KMS-11 (cell line): ENCODE measurements around the gene CA12.

Experiments used
- H2AFZ ChIP-seq: fragments of 200-600 bp; sonication (generic); 2 replicates; pipeline ENCODE4 v1.6.1; 2016; ENCODE audit warnings: antibody characterized with exemption, mixed run types, low read depth
- H3K27ac ChIP-seq: fragments of 200-600 bp; sonication (generic); 2 replicates; pipeline ENCODE4 v1.6.1; 2016; ENCODE audit warnings: mild to moderate bottlenecking, mixed run types
- H3K27me3 ChIP-seq: fragments of 200-600 bp; sonication (generic); 2 replicates; pipeline ENCODE4 v1.6.1; 2017; ENCODE audit warnings: mild to moderate bottlenecking, low read depth, mixed run types, moderate library complexity; ENCODE audit not compliant: insufficient read depth
- H3K36me3 ChIP-seq: fragments of 200-600 bp; sonication (generic); 2 replicates; pipeline ENCODE4 v1.6.1; 2017; ENCODE audit warnings: mild to moderate bottlenecking, mixed run types; ENCODE audit not compliant: insufficient read depth
- H3K4me1 ChIP-seq: fragments of 200-600 bp; sonication (generic); 2 replicates; pipeline ENCODE4 v1.6.1; 2016; ENCODE audit warnings: mild to moderate bottlenecking, low read depth, mixed run types; ENCODE audit not compliant: poor library complexity, severe bottlenecking
- H3K4me2 ChIP-seq: fragments of 200-600 bp; sonication (generic); 2 replicates; pipeline ENCODE4 v1.7.0; 2016; ENCODE audit warnings: mild to moderate bottlenecking, mixed run types
- H3K4me3 ChIP-seq: fragments of 200-600 bp; sonication (generic); IDR thresholded peaks from 2 replicates; pipeline ENCODE4 v1.6.1; 2017; ENCODE audit warnings: low read depth, low read length, mixed read lengths; ENCODE audit not compliant: insufficient read depth
- H3K79me2 ChIP-seq: fragments of 200-600 bp; sonication (generic); 2 replicates; pipeline ENCODE4 v1.6.1; 2016; ENCODE audit warnings: low read depth, mixed run types; ENCODE audit not compliant: insufficient read depth
- H3K9ac ChIP-seq: fragments of 200-600 bp; sonication (generic); 2 replicates; pipeline ENCODE4 v1.6.1; 2016; ENCODE audit warnings: mild to moderate bottlenecking, mixed run types
- H4K20me1 ChIP-seq: fragments of 200-600 bp; sonication (generic); 2 replicates; pipeline ENCODE4 v1.6.1; 2016; ENCODE audit warnings: mild to moderate bottlenecking, mixed run types; ENCODE audit not compliant: insufficient read depth
- CTCF ChIP-seq: fragments of 200-600 bp; sonication (generic); conservative IDR thresholded peaks from 2 replicates; pipeline ENCODE4 v1.6.1; 2017; ENCODE audit warnings: low read depth, mild to moderate bottlenecking, antibody characterized with exemption, low read length, moderate library complexity, mixed read lengths

Gene CA12

GRCh38 chr15:63409179-63409578 is 27.5 kb upstream of the CA12 start:
- Histone ChIP-seq H4K20me1 (no peaks in the 10 kb centered on the region), H3K36me3 (no peaks in the 10 kb centered on the region), H3K79me2 (no peaks in the 10 kb centered on the region), H3K4me1 (no peaks in the 10 kb centered on the region), H3K27me3 (no peaks in the 10 kb centered on the region), H3K9ac (no peak overlapping the region), H2AFZ (no peak overlapping the region), H3K4me3 (no peak overlapping the region), H3K4me2 (no peak overlapping the region), H3K27ac (no peak overlapping the region)
- no peak for TF ChIP-seq CTCF

GRCh38 chr15:63408524-63408923 is 26.9 kb upstream of the CA12 start:
- Histone ChIP-seq H3K27ac (no peak overlapping the region), H3K9ac (no peak overlapping the region), H2AFZ (no peak overlapping the region), H3K79me2 (no peaks in the 10 kb centered on the region), H3K27me3 (no peaks in the 10 kb centered on the region), H3K4me2 (no peak overlapping the region), H3K36me3 (no peaks in the 10 kb centered on the region), H3K4me3 (no peak overlapping the region), H4K20me1 (no peaks in the 10 kb centered on the region), H3K4me1 (no peaks in the 10 kb centered on the region)
- no peak for TF ChIP-seq CTCF

GRCh38 chr15:63407612-63408011 is 26.0 kb upstream of the CA12 start:
- Histone ChIP-seq H3K4me1 (no peaks in the 10 kb centered on the region), H2AFZ (no peak overlapping the region), H3K27me3 (no peaks in the 10 kb centered on the region), H3K79me2 (no peaks in the 10 kb centered on the region), H3K36me3 (no peaks in the 10 kb centered on the region), H3K9ac (no peak overlapping the region), H3K4me2 (no peak overlapping the region), H3K4me3 (no peak overlapping the region), H4K20me1 (no peaks in the 10 kb centered on the region), H3K27ac (no peak overlapping the region)
- TF ChIP-seq CTCF, result no peak

- H3K4me2 ChIP-seq, result no peak overlapping the region
- H3K4me3 ChIP-seq, result no peak overlapping the region
- no peak overlapping the region for H2AFZ ChIP-seq
- H3K27me3 ChIP-seq, result no peaks in the 10 kb centered on the region
- H3K4me1 ChIP-seq, result no peaks in the 10 kb centered on the region
- H3K79me2 ChIP-seq, result no peaks in the 10 kb centered on the region
- no peak overlapping the region for H3K9ac ChIP-seq
- H3K27ac ChIP-seq, result no peak overlapping the region
- no peaks in the 10 kb centered on the region for H4K20me1 ChIP-seq
- no peak for TF ChIP-seq CTCF
- H3K36me3 ChIP-seq, result no peaks in the 10 kb centered on the region
Observed at GRCh38 chr15:63405683-63406390, 24.2 kb upstream of the CA12 start.
